H1 (cell line): ENCODE results near the gene PVALB. TPM values are rescaled to one million over a fixed set of nuclear protein-coding genes. Genes with fewer than 3 reads are reported as not detected.

Experiments used
- CHD7 ChIP-seq: fragments of 300-600 bp; sonication (generic); IDR thresholded peaks from 2 replicates; pipeline ENCODE4 v1.7.1; 2012; ENCODE audit warnings: low read length, moderate library complexity, mild to moderate bottlenecking, inconsistent platforms; ENCODE audit not compliant: insufficient replicate concordance
- GABPA ChIP-seq: IDR thresholded peaks from 2 replicates; pipeline ENCODE4 v1.6.1; 2011; ENCODE audit warnings: mild to moderate bottlenecking, low read length, moderate library complexity, borderline replicate concordance; ENCODE audit not compliant: insufficient read depth
- JUN ChIP-seq: IDR thresholded peaks from 2 replicates; pipeline ENCODE4 v1.6.1; 2011; ENCODE audit warnings: low read depth, mild to moderate bottlenecking, improper control_type of control experiment, low read length
- KDM1A ChIP-seq: fragments of 200-600, 300-600 bp; sonication (generic); IDR thresholded peaks from 2 replicates; pipeline ENCODE4 v1.7.1; 2016; ENCODE audit warnings: mild to moderate bottlenecking, low read length, borderline replicate concordance
- SIX5 ChIP-seq: IDR thresholded peaks from 2 replicates; pipeline ENCODE4 v1.6.1; 2011; ENCODE audit warnings: mild to moderate bottlenecking, low read depth, low read length
- polyA plus RNA-seq, 7 experiments: library from polyadenylated mRNA; depleted of rRNA in 3 of 7; stranded (reverse) in 5 of 7; unstranded in 2 of 7; fragments of >200 nt in 5 of 7; fragments of 200-250 nt in 2 of 7; gene quantifications; 1 replicate in 5 of 7; 2 replicates in 1 of 7; 4 replicates in 1 of 7; pipeline versions ENCODE4 v1.2.1 to v1.2.3, GENCODE V29; 2011 to 2013; ENCODE audit warnings: missing spikeins in 2 of 7, mixed read lengths in 2 of 7
- total RNA-seq: library from RNA; stranded (reverse); fragmentation: NEBNext Ultra II Directional; extraction: Animal tissue kit (Norgen Biotek cat#: 25700); gene quantifications from 2 replicates; pipeline ENCODE4 v1.2.1, GENCODE V29; 2021

The PVALB gene
- total and polyA plus RNA-seq, 2 of the 8 experiments (the other 6 are each of a cell fraction or from before 2014, with no cell fraction given): 1.7 to 5.4 TPM

GRCh38 chr22:36768141-36768540, 48.7 kb downstream of the PVALB start (continued):
- TF ChIP-seq CHD7 (no peak), GABPA (no peak), SIX5 (no peak), KDM1A (no peak), JUN (no peak)
